Measurements from ENCODE around the gene FBXL16. TPM values are rescaled to one million over a fixed set of nuclear protein-coding genes. Genes with fewer than 3 reads are reported as not detected.

FBXL16 gene
- polyA plus RNA-seq, 1 of the 3 experiments (the other 2 are of a cell fraction), result 19.8 TPM

- Histone ChIP-seq H3K4me1 (ENCODE audit: control insufficient read depth in 1 of 2, insufficient read depth in 2 of 2, low read depth in 1 of 2, low read length in 1 of 2) (peaks cover 4 to 28% of the 10 kb centered on the region in 2 experiments; a peak in 2 of 4 replicates), H3K4me2 (peak overlapping the region; percentile 99; the same call in 1 of the 2 replicates), H3F3A (replicated peaks; ENCODE audit: insufficient read depth) (peaks cover 17% of the 10 kb centered on the region), H3K9me3 (no peaks in the 10 kb centered on the region), H3K79me2 (ENCODE audit: insufficient read depth) (no peaks in the 10 kb centered on the region; the same call in 1 of the 2 replicates), H3K4me3 (ENCODE audit: low read depth in 2 of 2, low read length in 1 of 2) (no peak overlapping the region), H2AFZ (ENCODE audit: low read depth) (no peak overlapping the region), H3K36me3 (replicated peaks in 1 of 2; ENCODE audit: control insufficient read depth in 1 of 2, insufficient read depth in 2 of 2, low read length in 1 of 2) (peaks cover 0 to 2% of the 10 kb centered on the region in 2 experiments), H3K9me2 (no peaks in the 10 kb centered on the region), H3K27me3 (ENCODE audit: insufficient read depth) (no peaks in the 10 kb centered on the region), H3K9ac (no peak overlapping the region), H3K27ac (ENCODE audit: low read depth in 2 of 2, low read length in 1 of 2) (no peak overlapping the region; a peak in 1 of 4 replicates), H4K20me1 (ENCODE audit: insufficient read depth) (0 out of 2 replicates have a peak, but pooled peaks cover 14% of the 10 kb centered on the region)
- no peak for DNase-seq
- ChIA-PET POLR2A (interaction anchor here (1.3 to 2.6 kb wide), 2 partner anchors 10 to 19 kb away, joined by 3 to 13 read pairs; partner anchors contain the start of gene METRN), CTCF (interaction anchor here (0.9 to 20.3 kb wide), 6 partner anchors 13 to 60 kb away, joined by 3 to 358 read pairs (median 4); partner anchors contain the start of genes ANTKMT, CIAO3, FBXL16 and METRN)
- no peak for TF ChIP-seq POLR2AphosphoS5 (IDR thresholded peaks at IDR 0.05; ENCODE audit: low read depth, low read length)
- TF ChIP-seq RFX5 (IDR thresholded peaks at IDR 0.05; ENCODE audit: low read length), result no peak
- no peak for TF ChIP-seq YY1 (IDR thresholded peaks at IDR 0.05; ENCODE audit: low read depth)
- no peak for TF ChIP-seq GATA2 (CRISPR knock-in tag; IDR thresholded peaks at IDR 0.05)
- TF ChIP-seq NRF1 (IDR thresholded peaks at IDR 0.05; ENCODE audit: low read depth, low read length), result no peak
- no peak for TF ChIP-seq SIN3A (IDR thresholded peaks at IDR 0.05; ENCODE audit: borderline replicate concordance, low read depth, low read length)
- no peak for TF ChIP-seq ELF1 (IDR thresholded peaks at IDR 0.05)
- no peak for TF ChIP-seq SMC3 (IDR thresholded peaks at IDR 0.05; ENCODE audit: low read depth, low read length)
- no peak for TF ChIP-seq IRF3 (IDR thresholded peaks at IDR 0.05; ENCODE audit: low read depth, low read length)
- no peak for TF ChIP-seq FOSL2 (IDR thresholded peaks at IDR 0.05; ENCODE audit: borderline replicate concordance, low read depth)
- no peak for TF ChIP-seq TEAD4 (IDR thresholded peaks at IDR 0.05; ENCODE audit: borderline replicate concordance, insufficient read depth)
- TF ChIP-seq CHD2 (IDR thresholded peaks at IDR 0.05; ENCODE audit: low read length, partially characterized antibody), result no peak
- no peak for TF ChIP-seq RAD21 (IDR thresholded peaks at IDR 0.05; ENCODE audit: low read length)
- WGBS (ENCODE audit: low lambda C conversion rate), result no CpG with 5 or more reads among the region's 9 CpGs
These were observed 20.5 kb upstream of the FBXL16 start for GRCh38 chr16:726188-726437.

GRCh38 chr16:725463-726187 is 20.0 kb upstream of the FBXL16 start:
- ChIA-PET CTCF (interaction anchor here (1.0 to 20.3 kb wide), 5 partner anchors 12 to 60 kb away, joined by 3 to 358 read pairs (median 4); partner anchors contain the start of genes ANTKMT, CIAO3, FBXL16 and METRN), POLR2A (interaction anchor here (1.0 to 2.6 kb wide), 4 partner anchors 9 to 19 kb away, joined by 3 to 13 read pairs (median 3); partner anchors contain the start of gene METRN)
- H2AFZ ChIP-seq (ENCODE audit: low read depth), result no peak overlapping the region

More at GRCh38 chr16:725463-726187, 20.0 kb upstream of the FBXL16 start:
- Histone ChIP-seq H3K9me3 (no peaks in the 10 kb centered on the region), H3K9ac (no peak overlapping the region), H3K4me2 (no peak overlapping the region), H3K27me3 (ENCODE audit: insufficient read depth) (no peaks in the 10 kb centered on the region), H3K4me3 (ENCODE audit: low read depth in 2 of 2, low read length in 1 of 2) (no peak overlapping the region), H3F3A (replicated peaks; ENCODE audit: insufficient read depth) (peaks cover 17% of the 10 kb centered on the region), H3K36me3 (replicated peaks in 1 of 2; ENCODE audit: control insufficient read depth in 1 of 2, insufficient read depth in 2 of 2, low read length in 1 of 2) (peaks cover 0 to 2% of the 10 kb centered on the region in 2 experiments), H3K9me2 (no peaks in the 10 kb centered on the region), H4K20me1 (ENCODE audit: insufficient read depth) (0 out of 2 replicates have a peak, but pooled peaks cover 14% of the 10 kb centered on the region), H3K4me1 (ENCODE audit: control insufficient read depth in 1 of 2, insufficient read depth in 2 of 2, low read depth in 1 of 2, low read length in 1 of 2) (peaks cover 4 to 28% of the 10 kb centered on the region in 2 experiments; a peak in 2 of 4 replicates), H3K79me2 (ENCODE audit: insufficient read depth) (no peaks in the 10 kb centered on the region; the same call in 1 of the 2 replicates), H3K27ac (ENCODE audit: low read depth in 2 of 2, low read length in 1 of 2) (no peak overlapping the region; a peak in 1 of 4 replicates)
- DNase-seq, result no peak
- 84% methylated on average over 6 of the region's 23 CpGs for WGBS (ENCODE audit: low lambda C conversion rate)
- TF ChIP-seq RXRA (IDR thresholded peaks at IDR 0.05; ENCODE audit: borderline replicate concordance, low read depth), result no peak
